GM18526 (cell line): Measurements from ENCODE around the gene CD101.

Experiments
- POLR2A ChIP-seq: IDR thresholded peaks from 3 replicates; pipeline ENCODE4 v1.6.1; 2011; ENCODE audit not compliant: insufficient read length; ENCODE audit errors: extremely low read depth

CD101 gene

GRCh38 chr1:117001254-117001927, at the start of gene CD101:
Gene CD101 (plus strand): TSS chr1:117001760. CDS start chr1:117001818, 58 bp downstream.
- TF ChIP-seq POLR2A, result no peak

GRCh38 chr1:116952738-116953275, 48.8 kb upstream of the CD101 start:
- no peak for TF ChIP-seq POLR2A

- TF ChIP-seq POLR2A, result no peak
Measured at GRCh38 chr1:116954440-116954839, 47.1 kb upstream of the CD101 start.

- no peak for TF ChIP-seq POLR2A
Measured at GRCh38 chr1:116956378-116956777, 45.2 kb upstream of the CD101 start.

- TF ChIP-seq POLR2A, result no peak
Measured at GRCh38 chr1:116957646-116958045, 43.9 kb upstream of the CD101 start.

GRCh38 chr1:116958110-116958509, 43.5 kb upstream of the CD101 start:
- no peak for TF ChIP-seq POLR2A

- no peak for TF ChIP-seq POLR2A
Measured at GRCh38 chr1:116958977-116959376, 42.6 kb upstream of the CD101 start.

- TF ChIP-seq POLR2A, result no peak
Measured at GRCh38 chr1:116961606-116962005, 40.0 kb upstream of the CD101 start.

- no peak for TF ChIP-seq POLR2A
Measured at GRCh38 chr1:116962987-116963639, 38.4 kb upstream of the CD101 start.

- no peak for TF ChIP-seq POLR2A
Measured at GRCh38 chr1:116966791-116967190, 34.8 kb upstream of the CD101 start.

GRCh38 chr1:116968724-116969123, 32.8 kb upstream of the CD101 start:
- TF ChIP-seq POLR2A, result no peak

- no peak for TF ChIP-seq POLR2A
Measured at GRCh38 chr1:116971258-116971860, 30.2 kb upstream of the CD101 start.

GRCh38 chr1:116971965-116972673, 29.4 kb upstream of the CD101 start:
- no peak for TF ChIP-seq POLR2A

- no peak for TF ChIP-seq POLR2A
Measured at GRCh38 chr1:116972674-116973030, 28.9 kb upstream of the CD101 start.

- TF ChIP-seq POLR2A, result no peak
Measured at GRCh38 chr1:116981521-116982037, 20.0 kb upstream of the CD101 start.

- TF ChIP-seq POLR2A, result no peak
Measured at GRCh38 chr1:116982319-116983004, 19.1 kb upstream of the CD101 start.
